GM11168 (cell line): ENCODE results near the gene SPNS2.

Source experiments
- in situ Hi-C: fragments of 300-500 bp; cut with MboI; formaldehyde crosslinking; loops from one replicate; pipeline ENCODE4 v1.12.0; 2022; ENCODE audit warnings: low sequenced_read_pairs; ENCODE audit not compliant: unreplicated experiment

SPNS2 gene

GRCh38 chr17:4498461-4499397 is at the start of gene SPNS2:
TSS of gene SPNS2 (plus strand) at chr17:4498881. CDS start at chr17:4499048, 167 bp downstream.
- in situ Hi-C loops: no loop called here

GRCh38 chr17:4449736-4450135 is 48.9 kb upstream of the SPNS2 start:
- in situ Hi-C loops: no loop called here

GRCh38 chr17:4450710-4451316 is 47.9 kb upstream of the SPNS2 start:
- in situ Hi-C loops: no loop called here

GRCh38 chr17:4453812-4454591 is 44.7 kb upstream of the SPNS2 start:
- in situ Hi-C loops: no loop called here

GRCh38 chr17:4460661-4461060 is 38.0 kb upstream of the SPNS2 start:
- in situ Hi-C loops: no loop called here

GRCh38 chr17:4463818-4464476 is 34.7 kb upstream of the SPNS2 start:
- in situ Hi-C loops: no loop called here

GRCh38 chr17:4465786-4466185 is 32.9 kb upstream of the SPNS2 start:
- in situ Hi-C loops: no loop called here

- in situ Hi-C loops: no loop called here
These were observed 31.4 kb upstream of the SPNS2 start for GRCh38 chr17:4467287-4467686.

GRCh38 chr17:4469552-4469951 is 29.1 kb upstream of the SPNS2 start:
- in situ Hi-C loops: no loop called here

GRCh38 chr17:4472286-4472685 is 26.4 kb upstream of the SPNS2 start:
- in situ Hi-C loops: no loop called here

GRCh38 chr17:4474093-4474492 is 24.6 kb upstream of the SPNS2 start:
- in situ Hi-C loops: no loop called here

- in situ Hi-C loops: no loop called here
These were observed 23.7 kb upstream of the SPNS2 start for GRCh38 chr17:4475001-4475400.

GRCh38 chr17:4475463-4475862 is 23.2 kb upstream of the SPNS2 start:
- in situ Hi-C loops: no loop called here

GRCh38 chr17:4476017-4476416 is 22.7 kb upstream of the SPNS2 start:
- in situ Hi-C loops: no loop called here

- in situ Hi-C loops: no loop called here
These were observed 22.1 kb upstream of the SPNS2 start for GRCh38 chr17:4476511-4477070.

GRCh38 chr17:4477255-4477791 is 21.4 kb upstream of the SPNS2 start:
- in situ Hi-C loops: no loop called here

- in situ Hi-C loops: no loop called here
These were observed 20.3 kb upstream of the SPNS2 start for GRCh38 chr17:4478318-4478830.

- in situ Hi-C loops: no loop called here
These were observed 19.2 kb upstream of the SPNS2 start for GRCh38 chr17:4479340-4479981.
